HepG2 (cell line): ENCODE results near the gene PRM3. TPM values are rescaled to one million over a fixed set of nuclear protein-coding genes. Genes with fewer than 3 reads are reported as not detected.

Source experiments
- DNMT1 ChIP-seq: sonication (generic); formaldehyde crosslinking; IDR thresholded peaks from 2 replicates; pipeline ENCODE4 v1.5.1; 2020; ENCODE audit warnings: mild to moderate bottlenecking, missing genetic modification reagents
- FOSL2 ChIP-seq: sonication (generic); formaldehyde crosslinking; IDR thresholded peaks from 2 replicates; pipeline ENCODE4 v1.4.0; 2020; ENCODE audit warnings: missing genetic modification reagents
- HNRNPH1 ChIP-seq: fragments of 200-400 bp; formaldehyde crosslinking; optimal IDR thresholded peaks from 2 replicates; pipeline ENCODE3; 2017; ENCODE audit warnings: mild to moderate bottlenecking, low read depth, low read length
- MAF1 ChIP-seq: sonication (generic); formaldehyde crosslinking; IDR thresholded peaks from 2 replicates; pipeline ENCODE4 v1.5.0; 2020; ENCODE audit warnings: missing genetic modification reagents, borderline replicate concordance
- MIER3 ChIP-seq: IDR thresholded peaks from 2 replicates; pipeline ENCODE4 v1.6.1; 2016; ENCODE audit warnings: missing compliant biosample characterization, borderline replicate concordance
- MLLT10 ChIP-seq: sonication (generic); formaldehyde crosslinking; IDR thresholded peaks from 2 replicates; pipeline ENCODE4 v1.4.0; 2020; ENCODE audit warnings: missing genetic modification reagents
- MTA1 ChIP-seq: sonication (generic); formaldehyde crosslinking; IDR thresholded peaks from 2 replicates; pipeline ENCODE4 v1.4.0; 2020; ENCODE audit warnings: missing genetic modification reagents, mild to moderate bottlenecking, borderline replicate concordance
- PITX1 ChIP-seq: sonication (generic); formaldehyde crosslinking; IDR thresholded peaks from 2 replicates; pipeline ENCODE4 v1.5.1; 2020; ENCODE audit warnings: mild to moderate bottlenecking, missing genetic modification reagents
- REL ChIP-seq: sonication (generic); formaldehyde crosslinking; conservative IDR thresholded peaks from 2 replicates; pipeline ENCODE4 v1.8.0; 2022; ENCODE audit warnings: mild to moderate bottlenecking, missing genetic modification reagents, moderate library complexity
- SALL2 ChIP-seq: sonication (generic); formaldehyde crosslinking; IDR thresholded peaks from 2 replicates; pipeline ENCODE4 v1.8.1; 2023; ENCODE audit warnings: mild to moderate bottlenecking, missing genetic modification reagents, inconsistent platforms
- SIN3B ChIP-seq: fragments of 150-350 bp; IDR thresholded peaks from 2 replicates; pipeline ENCODE4 v1.6.1; 2014; ENCODE audit warnings: low read length
- SIX4 ChIP-seq: sonication (generic); formaldehyde crosslinking; IDR thresholded peaks from 2 replicates; pipeline ENCODE4 v1.4.0; 2020; ENCODE audit warnings: missing genetic modification reagents
- SKI ChIP-seq: fragments of 450-650 bp; IDR thresholded peaks from one replicate; pipeline ENCODE4 v1.6.1; 2018; ENCODE audit warnings: mild to moderate bottlenecking; ENCODE audit not compliant: partially characterized antibody
- SMARCC2 ChIP-seq: fragments of 450-650 bp; IDR thresholded peaks from 2 replicates; pipeline ENCODE4 v1.6.1; 2017; ENCODE audit warnings: antibody characterized with exemption, mild to moderate bottlenecking
- ZKSCAN1 ChIP-seq: fragments of 150-350 bp; IDR thresholded peaks from 2 replicates; pipeline ENCODE4 v1.6.1; 2014; ENCODE audit warnings: low read length
- ZMYM4 ChIP-seq: sonication (generic); formaldehyde crosslinking; IDR thresholded peaks from 2 replicates; pipeline ENCODE4 v1.8.1; 2023; ENCODE audit warnings: mild to moderate bottlenecking, missing genetic modification reagents
- ZNF136 ChIP-seq: sonication (generic); formaldehyde crosslinking; IDR thresholded peaks from 2 replicates; pipeline ENCODE4 v1.8.1; 2022; ENCODE audit warnings: low read depth, mild to moderate bottlenecking, moderate library complexity, missing genetic modification reagents
- ZNF232 ChIP-seq: sonication (generic); formaldehyde crosslinking; IDR thresholded peaks from 2 replicates; pipeline ENCODE4 v1.4.0; 2020; ENCODE audit warnings: missing genetic modification reagents, borderline replicate concordance
- ZNF788 ChIP-seq: sonication (generic); formaldehyde crosslinking; IDR thresholded peaks from 2 replicates; pipeline ENCODE4 v1.5.0; 2020; ENCODE audit warnings: mild to moderate bottlenecking, missing genetic modification reagents, borderline replicate concordance
- polyA plus RNA-seq, 8 experiments: library from polyadenylated mRNA; depleted of rRNA in 3 of 8; stranded (reverse) in 7 of 8; unstranded in 1 of 8; fragments of >200 nt; fragmentation: Illumina TruSeq in 4 of 8; extraction: Trizol in 4 of 8; gene quantifications; 2 replicates each; pipeline versions ENCODE4 v1.2.1 to v1.2.3, GENCODE V29; 2011 to 2016; ENCODE audit warnings: low read depth in 4 of 8, missing spikeins in 1 of 8, mixed read lengths in 1 of 8; ENCODE audit not compliant: insufficient read depth in 1 of 8
- total RNA-seq, 5 experiments: library from RNA; depleted of rRNA; stranded (reverse); fragments of >200 nt; fragmentation: Illumina TruSeq; extraction: Trizol; gene quantifications; 2 replicates each; pipeline ENCODE4 v1.2.3, GENCODE V29; 2016; ENCODE audit warnings: low read depth in 1 of 5
- TF ChIP-seq, protein P1 (sequence below): fragments of 450-650 bp; IDR thresholded peaks from 2 replicates; pipeline ENCODE4 v1.6.1; 2017; ENCODE audit warnings: mild to moderate bottlenecking
- TF ChIP-seq, protein P2 (sequence below): sonication (generic); formaldehyde crosslinking; IDR thresholded peaks from 2 replicates; pipeline ENCODE4 v1.9.0; 2021; ENCODE audit warnings: missing genetic modification reagents, mild to moderate bottlenecking, borderline replicate concordance
- TF ChIP-seq, protein P3 (sequence below): sonication (generic); formaldehyde crosslinking; IDR thresholded peaks from 2 replicates; pipeline ENCODE4 v1.4.0; 2020; ENCODE audit warnings: missing genetic modification reagents
- TF ChIP-seq, protein P4 (sequence below): sonication (generic); formaldehyde crosslinking; IDR thresholded peaks from 2 replicates; pipeline ENCODE4 v1.5.0; 2020; ENCODE audit warnings: missing genetic modification reagents, mild to moderate bottlenecking, borderline replicate concordance
- TF ChIP-seq, protein P5 (sequence below): sonication (generic); formaldehyde crosslinking; IDR thresholded peaks from 2 replicates; pipeline ENCODE4 v1.8.0; 2022; ENCODE audit warnings: mild to moderate bottlenecking, missing genetic modification reagents, moderate library complexity

The PRM3 gene
- total and polyA plus RNA-seq, 2 of the 13 experiments (the other 11 are each of a cell fraction or from before 2014, with no cell fraction given): not detected

DNA sequence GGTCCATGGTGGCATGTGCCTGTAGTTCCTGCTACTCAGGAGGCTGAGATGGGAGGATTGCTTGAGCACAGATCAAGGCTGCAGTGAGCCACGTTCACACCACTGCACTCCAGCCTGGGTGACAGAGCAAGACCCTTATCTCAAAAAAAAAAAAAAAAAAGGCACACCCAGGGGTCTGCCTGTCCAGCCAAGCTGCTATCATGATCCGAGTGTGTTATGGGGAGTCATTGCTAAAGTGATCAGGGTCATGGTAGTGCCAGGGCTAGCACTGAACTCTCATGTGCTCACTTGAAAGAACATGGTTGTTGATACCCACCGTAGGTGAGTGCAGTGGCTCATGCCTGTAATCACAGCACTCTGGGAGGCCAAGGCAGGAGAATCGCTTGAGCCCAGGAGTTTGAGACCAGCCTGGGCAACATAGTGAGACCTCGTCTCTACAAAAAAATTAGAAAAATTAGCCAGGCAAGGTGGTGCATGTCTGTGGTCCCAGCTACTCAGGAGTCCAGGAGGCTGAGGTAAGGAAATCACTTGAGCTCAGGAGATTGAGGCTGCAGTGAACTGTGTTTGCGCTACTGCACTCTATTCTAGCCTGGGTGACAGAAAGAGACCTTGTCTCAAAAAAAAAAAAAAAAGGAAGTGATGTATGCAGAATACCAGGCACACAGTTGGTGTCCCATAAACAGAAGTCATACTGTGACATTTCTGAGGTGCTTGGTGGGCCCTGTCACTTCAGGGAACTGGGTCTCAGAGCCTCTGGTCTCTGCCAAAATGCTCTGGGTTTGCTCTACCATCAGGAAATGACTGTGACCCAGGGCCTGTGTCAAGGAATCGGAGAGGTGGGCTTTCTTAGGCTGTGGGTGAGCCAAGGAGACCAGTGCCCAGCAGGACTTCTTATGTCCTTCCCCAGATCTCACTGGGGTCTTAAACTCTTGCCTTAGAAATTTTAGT lies 5.5 kb upstream of the PRM3 start (continued):
- TF ChIP-seq, protein P1, sequence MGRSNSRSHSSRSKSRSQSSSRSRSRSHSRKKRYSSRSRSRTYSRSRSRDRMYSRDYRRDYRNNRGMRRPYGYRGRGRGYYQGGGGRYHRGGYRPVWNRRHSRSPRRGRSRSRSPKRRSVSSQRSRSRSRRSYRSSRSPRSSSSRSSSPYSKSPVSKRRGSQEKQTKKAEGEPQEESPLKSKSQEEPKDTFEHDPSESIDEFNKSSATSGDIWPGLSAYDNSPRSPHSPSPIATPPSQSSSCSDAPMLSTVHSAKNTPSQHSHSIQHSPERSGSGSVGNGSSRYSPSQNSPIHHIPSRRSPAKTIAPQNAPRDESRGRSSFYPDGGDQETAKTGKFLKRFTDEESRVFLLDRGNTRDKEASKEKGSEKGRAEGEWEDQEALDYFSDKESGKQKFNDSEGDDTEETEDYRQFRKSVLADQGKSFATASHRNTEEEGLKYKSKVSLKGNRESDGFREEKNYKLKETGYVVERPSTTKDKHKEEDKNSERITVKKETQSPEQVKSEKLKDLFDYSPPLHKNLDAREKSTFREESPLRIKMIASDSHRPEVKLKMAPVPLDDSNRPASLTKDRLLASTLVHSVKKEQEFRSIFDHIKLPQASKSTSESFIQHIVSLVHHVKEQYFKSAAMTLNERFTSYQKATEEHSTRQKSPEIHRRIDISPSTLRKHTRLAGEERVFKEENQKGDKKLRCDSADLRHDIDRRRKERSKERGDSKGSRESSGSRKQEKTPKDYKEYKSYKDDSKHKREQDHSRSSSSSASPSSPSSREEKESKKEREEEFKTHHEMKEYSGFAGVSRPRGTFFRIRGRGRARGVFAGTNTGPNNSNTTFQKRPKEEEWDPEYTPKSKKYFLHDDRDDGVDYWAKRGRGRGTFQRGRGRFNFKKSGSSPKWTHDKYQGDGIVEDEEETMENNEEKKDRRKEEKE: no peak
- TF ChIP-seq ZNF788 (CRISPR knock-in tag): peak; percentile 11; the same call in 1 of the 2 replicates
- no peak; the same call in 1 of the 2 replicates for TF ChIP-seq DNMT1 (CRISPR knock-in tag)
- TF ChIP-seq SIX4: no peak
- no peak; the same call in 1 of the 2 replicates for TF ChIP-seq ZKSCAN1
- no peak for TF ChIP-seq ZNF136 (CRISPR knock-in tag)
- 0 out of 2 replicates have a peak, but pooled peaks have one; percentile 23 for TF ChIP-seq MAF1
- no peak for TF ChIP-seq SIN3B
- TF ChIP-seq REL: no peak
- TF ChIP-seq, protein P2, sequence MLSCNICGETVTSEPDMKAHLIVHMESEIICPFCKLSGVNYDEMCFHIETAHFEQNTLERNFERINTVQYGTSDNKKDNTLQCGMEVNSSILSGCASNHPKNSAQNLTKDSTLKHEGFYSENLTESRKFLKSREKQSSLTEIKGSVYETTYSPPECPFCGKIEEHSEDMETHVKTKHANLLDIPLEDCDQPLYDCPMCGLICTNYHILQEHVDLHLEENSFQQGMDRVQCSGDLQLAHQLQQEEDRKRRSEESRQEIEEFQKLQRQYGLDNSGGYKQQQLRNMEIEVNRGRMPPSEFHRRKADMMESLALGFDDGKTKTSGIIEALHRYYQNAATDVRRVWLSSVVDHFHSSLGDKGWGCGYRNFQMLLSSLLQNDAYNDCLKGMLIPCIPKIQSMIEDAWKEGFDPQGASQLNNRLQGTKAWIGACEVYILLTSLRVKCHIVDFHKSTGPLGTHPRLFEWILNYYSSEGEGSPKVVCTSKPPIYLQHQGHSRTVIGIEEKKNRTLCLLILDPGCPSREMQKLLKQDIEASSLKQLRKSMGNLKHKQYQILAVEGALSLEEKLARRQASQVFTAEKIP (CRISPR knock-in tag): no peak
- no peak for TF ChIP-seq SMARCC2
- TF ChIP-seq, protein P3, sequence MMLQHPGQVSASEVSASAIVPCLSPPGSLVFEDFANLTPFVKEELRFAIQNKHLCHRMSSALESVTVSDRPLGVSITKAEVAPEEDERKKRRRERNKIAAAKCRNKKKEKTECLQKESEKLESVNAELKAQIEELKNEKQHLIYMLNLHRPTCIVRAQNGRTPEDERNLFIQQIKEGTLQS (CRISPR knock-in tag): peak; percentile 6; the same call in 1 of the 2 replicates
- no peak for TF ChIP-seq MLLT10 (CRISPR knock-in tag)
- TF ChIP-seq, protein P4, sequence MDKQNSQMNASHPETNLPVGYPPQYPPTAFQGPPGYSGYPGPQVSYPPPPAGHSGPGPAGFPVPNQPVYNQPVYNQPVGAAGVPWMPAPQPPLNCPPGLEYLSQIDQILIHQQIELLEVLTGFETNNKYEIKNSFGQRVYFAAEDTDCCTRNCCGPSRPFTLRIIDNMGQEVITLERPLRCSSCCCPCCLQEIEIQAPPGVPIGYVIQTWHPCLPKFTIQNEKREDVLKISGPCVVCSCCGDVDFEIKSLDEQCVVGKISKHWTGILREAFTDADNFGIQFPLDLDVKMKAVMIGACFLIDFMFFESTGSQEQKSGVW (CRISPR knock-in tag): no peak
- TF ChIP-seq PITX1: no peak
- no peak for TF ChIP-seq ZMYM4 (CRISPR knock-in tag)
- peak; percentile 87; the same call in 1 of the 2 replicates for TF ChIP-seq ZNF232 (CRISPR knock-in tag)
- TF ChIP-seq FOSL2 (CRISPR knock-in tag): no peak
- no peak; the same call in 1 of the 2 replicates for TF ChIP-seq SALL2 (CRISPR knock-in tag)
- no peak for TF ChIP-seq HNRNPH1
- TF ChIP-seq SKI: no peak
- TF ChIP-seq, protein P5, sequence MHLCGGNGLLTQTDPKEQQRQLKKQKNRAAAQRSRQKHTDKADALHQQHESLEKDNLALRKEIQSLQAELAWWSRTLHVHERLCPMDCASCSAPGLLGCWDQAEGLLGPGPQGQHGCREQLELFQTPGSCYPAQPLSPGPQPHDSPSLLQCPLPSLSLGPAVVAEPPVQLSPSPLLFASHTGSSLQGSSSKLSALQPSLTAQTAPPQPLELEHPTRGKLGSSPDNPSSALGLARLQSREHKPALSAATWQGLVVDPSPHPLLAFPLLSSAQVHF: no peak
- no peak; the same call in 1 of the 2 replicates for TF ChIP-seq MTA1
- TF ChIP-seq MIER3: no peak
